ENCODE results near the gene ARMC9. TPM values are rescaled to one million over a fixed set of nuclear protein-coding genes. Genes with fewer than 3 reads are reported as not detected.
A peak's percentile ranks its signal among the peaks of the same experiment; 100 is the strongest.
"Not testable (repeated sequence)": the region's sequence is repeated elsewhere in the genome, so short reads cannot be mapped to it uniquely, and the experiment has no call there.

ARMC9 gene
- total RNA-seq, 1 experiment from 2014 or later, result 67.2 TPM

- no peak for DNase-seq (ENCODE audit: low read depth)
These were observed 139.7 kb downstream of the ARMC9 start for GRCh38 chr2:231337807-231338759.

GRCh38 chr2:231339316-231339715, 140.9 kb downstream of the ARMC9 start:
- no peak for DNase-seq (ENCODE audit: low read depth)

GRCh38 chr2:231341100-231341499, 142.7 kb downstream of the ARMC9 start:
- no peak for DNase-seq (ENCODE audit: low read depth)

GRCh38 chr2:231342061-231342711, 143.8 kb downstream of the ARMC9 start:
- DNase-seq (ENCODE audit: low read depth), result no peak

GRCh38 chr2:231343006-231343710, 144.7 kb downstream of the ARMC9 start:
- no peak for DNase-seq (ENCODE audit: low read depth)

- DNase-seq (ENCODE audit: low read depth), result no peak
These were observed 145.6 kb downstream of the ARMC9 start for GRCh38 chr2:231343988-231344387.

GRCh38 chr2:231344851-231345250, 146.4 kb downstream of the ARMC9 start:
- DNase-seq (ENCODE audit: low read depth), result no peak

- DNase-seq (ENCODE audit: low read depth), result no peak
These were observed 148.7 kb downstream of the ARMC9 start for GRCh38 chr2:231347081-231347480.

GRCh38 chr2:231347638-231348037, 149.2 kb downstream of the ARMC9 start:
- no peak for DNase-seq (ENCODE audit: low read depth)

GRCh38 chr2:231348173-231348572, 149.7 kb downstream of the ARMC9 start:
- no peak for DNase-seq (ENCODE audit: low read depth)

- peak; percentile 46 for DNase-seq (ENCODE audit: low read depth)
These were observed 150.4 kb downstream of the ARMC9 start for GRCh38 chr2:231348704-231349373.

GRCh38 chr2:231349374-231349735, 150.9 kb downstream of the ARMC9 start:
- not testable (repeated sequence) for DNase-seq (ENCODE audit: low read depth)

- DNase-seq (ENCODE audit: low read depth), result no peak
These were observed 153.2 kb downstream of the ARMC9 start for GRCh38 chr2:231351648-231352047.

GRCh38 chr2:231353469-231353868, 155.0 kb downstream of the ARMC9 start:
- DNase-seq (ENCODE audit: low read depth), result no peak

GRCh38 chr2:231355508-231356465, 157.4 kb downstream of the ARMC9 start:
- no peak for DNase-seq (ENCODE audit: low read depth)

- no peak for DNase-seq (ENCODE audit: low read depth)
These were observed 158.0 kb downstream of the ARMC9 start for GRCh38 chr2:231356466-231356844.

GRCh38 chr2:231357048-231357447, 158.6 kb downstream of the ARMC9 start:
- DNase-seq (ENCODE audit: low read depth), result no peak

- no peak for DNase-seq (ENCODE audit: low read depth)
These were observed 159.5 kb downstream of the ARMC9 start for GRCh38 chr2:231357931-231358330.

GRCh38 chr2:231359441-231359840, 161.0 kb downstream of the ARMC9 start:
- DNase-seq (ENCODE audit: low read depth), result no peak

GRCh38 chr2:231359948-231360347, 161.5 kb downstream of the ARMC9 start:
- no peak for DNase-seq (ENCODE audit: low read depth)

- DNase-seq (ENCODE audit: low read depth), result no peak
These were observed 162.0 kb downstream of the ARMC9 start for GRCh38 chr2:231360401-231360800.

Data from RPMI7951 (cell line).